GM12873 (cell line): Measurements from ENCODE around the gene PDZK1IP1.

Experiments
- CTCF ChIP-seq: IDR thresholded peaks from 2 replicates; pipeline ENCODE4 v1.5.1; 2012; ENCODE audit warnings: low read depth, mild to moderate bottlenecking, moderate library complexity, low read length, control low read depth; ENCODE audit not compliant: insufficient read depth; ENCODE audit errors: missing control alignments

Gene PDZK1IP1

DNA sequence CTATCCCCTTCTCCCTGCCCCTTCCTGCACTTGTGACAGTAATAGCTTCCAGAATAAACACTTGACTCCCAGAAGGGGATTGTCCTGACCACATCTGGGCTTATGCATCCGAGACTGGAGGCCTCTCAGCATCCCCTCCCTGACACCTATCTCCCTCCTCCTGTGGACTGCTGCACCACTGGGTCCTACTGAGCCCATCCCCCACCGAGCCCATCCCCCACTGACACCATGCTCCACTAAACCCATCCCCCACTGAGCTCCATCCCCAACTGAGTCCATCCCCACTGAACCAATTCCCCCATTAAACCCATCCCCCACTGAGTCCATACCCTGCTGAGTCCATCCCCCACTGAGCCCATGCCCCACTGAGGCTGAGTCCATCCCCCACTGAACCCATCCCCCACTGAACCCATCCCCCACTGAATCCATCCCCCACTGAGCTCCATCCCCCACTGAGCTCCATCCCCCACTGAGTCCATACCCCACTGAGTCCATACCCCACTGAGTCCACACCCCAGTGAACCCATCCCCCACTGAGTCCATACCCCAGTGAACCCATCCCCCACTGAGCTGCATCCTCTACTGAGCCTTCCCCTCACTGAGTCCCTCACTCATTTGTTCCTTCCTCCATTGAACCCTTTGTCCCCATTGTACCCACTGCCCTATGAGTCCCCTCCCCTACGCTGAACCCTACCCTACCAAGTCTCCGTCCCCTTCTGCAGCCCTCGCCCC is 5.6 kb downstream of the PDZK1IP1 start:
- no peak for TF ChIP-seq CTCF

GRCh38 chr1:47183308-47184089 is 6.3 kb downstream of the PDZK1IP1 start:
- no peak for TF ChIP-seq CTCF

DNA sequence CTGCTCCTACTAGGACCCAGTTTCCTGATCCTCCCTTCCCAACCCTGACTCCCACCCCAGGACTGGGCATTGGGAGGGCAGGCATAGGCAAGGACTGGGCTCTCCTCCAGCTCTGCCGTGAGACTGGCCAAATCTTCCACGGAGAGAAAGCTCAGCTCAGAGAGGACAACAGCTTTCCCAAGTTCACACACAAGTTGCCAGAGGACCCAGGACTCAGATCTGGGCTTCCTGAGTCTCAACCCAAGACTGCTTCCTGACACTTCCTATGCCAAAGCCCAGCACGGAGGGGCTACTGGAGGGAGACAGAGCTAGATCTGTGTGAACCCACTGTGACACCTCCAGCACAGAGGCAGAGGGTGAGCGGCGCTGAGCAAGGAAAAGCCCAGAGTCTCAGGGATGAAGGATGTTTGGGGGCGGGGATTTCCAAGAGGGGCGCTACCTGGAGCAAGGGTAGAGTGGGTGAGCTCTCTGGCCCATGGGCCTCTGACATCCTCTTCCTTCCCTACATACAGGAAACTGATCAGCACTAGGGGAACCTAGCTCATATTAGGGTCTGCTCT is 7.1 kb downstream of the PDZK1IP1 start:
- no peak for TF ChIP-seq CTCF

DNA sequence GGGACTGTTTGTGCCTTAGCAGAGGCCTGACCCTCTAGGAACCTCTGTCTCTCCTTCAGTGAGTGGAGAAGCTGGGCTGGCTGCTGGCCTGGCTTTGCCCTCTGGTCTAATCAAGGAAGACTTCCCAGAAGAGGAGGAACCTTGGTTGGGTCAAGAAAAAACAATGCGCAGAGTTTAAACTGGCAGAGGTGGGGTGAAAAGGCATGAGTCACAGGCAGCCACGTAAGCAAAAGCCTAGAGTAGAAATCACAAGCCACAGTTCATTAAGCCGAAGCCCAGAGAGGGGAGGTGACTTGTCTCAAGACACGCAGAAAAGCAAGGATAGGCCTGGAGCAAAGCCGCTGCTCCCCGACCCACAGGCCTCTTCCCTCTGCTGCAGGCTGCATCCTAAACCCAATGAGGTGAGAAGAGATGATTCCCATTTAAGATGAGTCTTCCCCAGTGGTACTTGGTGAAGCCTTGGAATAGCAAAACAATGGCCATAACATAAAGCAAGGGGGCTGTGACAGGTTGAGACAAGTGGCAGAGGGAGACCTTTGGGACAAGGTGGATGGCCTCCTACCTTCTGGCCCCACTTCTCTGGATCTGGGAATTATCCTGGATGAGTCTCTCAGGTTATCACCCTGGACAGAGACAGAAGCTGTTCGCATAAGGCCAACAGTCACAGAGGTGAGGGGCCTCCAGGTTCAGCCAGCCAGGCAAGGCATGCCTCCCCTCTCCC is 7.7 kb downstream of the PDZK1IP1 start:
- TF ChIP-seq CTCF: no peak

DNA sequence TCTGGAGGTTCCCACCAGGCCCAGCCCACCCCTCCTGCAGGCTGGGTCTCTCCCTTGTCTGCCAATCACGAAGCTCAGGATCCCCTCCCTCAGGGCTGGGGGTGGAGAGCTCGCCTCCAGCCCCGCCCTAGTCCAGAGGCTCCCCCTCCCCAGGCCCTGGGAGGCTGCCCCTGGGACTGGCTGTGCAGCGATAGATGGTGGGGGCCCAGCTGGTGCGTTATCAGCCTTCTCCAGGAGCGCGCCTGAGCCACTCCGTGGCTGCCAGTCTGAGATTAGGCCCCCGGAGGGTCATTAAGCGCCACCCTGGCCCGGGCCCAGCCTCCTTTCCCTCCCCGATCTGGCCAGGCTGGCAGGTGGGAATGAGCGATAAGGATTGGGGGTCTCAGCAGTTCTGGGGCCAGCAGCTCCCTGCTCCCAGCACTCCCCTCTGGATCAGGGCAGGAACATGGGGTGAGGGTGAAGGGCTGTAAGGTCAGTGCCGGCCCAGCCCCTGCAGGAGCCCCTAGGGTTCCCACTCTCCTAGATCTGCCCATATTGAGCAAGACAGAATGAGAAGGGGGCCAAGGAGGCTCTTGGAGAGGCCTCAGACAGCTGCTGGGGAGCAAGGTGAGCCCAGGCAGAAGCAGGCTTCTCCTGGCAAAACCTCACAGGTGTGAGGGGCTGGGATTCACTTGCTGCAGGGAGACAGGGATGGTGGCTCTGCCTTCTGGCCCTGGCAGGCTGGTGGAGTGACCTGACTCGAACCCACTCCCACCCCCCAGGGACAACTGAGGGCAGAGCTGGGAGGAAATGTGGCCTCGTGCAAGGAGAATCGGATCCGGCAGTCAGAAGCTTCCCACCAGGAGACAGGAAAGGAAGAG is 8.5 kb downstream of the PDZK1IP1 start:
- TF ChIP-seq CTCF: no peak

DNA sequence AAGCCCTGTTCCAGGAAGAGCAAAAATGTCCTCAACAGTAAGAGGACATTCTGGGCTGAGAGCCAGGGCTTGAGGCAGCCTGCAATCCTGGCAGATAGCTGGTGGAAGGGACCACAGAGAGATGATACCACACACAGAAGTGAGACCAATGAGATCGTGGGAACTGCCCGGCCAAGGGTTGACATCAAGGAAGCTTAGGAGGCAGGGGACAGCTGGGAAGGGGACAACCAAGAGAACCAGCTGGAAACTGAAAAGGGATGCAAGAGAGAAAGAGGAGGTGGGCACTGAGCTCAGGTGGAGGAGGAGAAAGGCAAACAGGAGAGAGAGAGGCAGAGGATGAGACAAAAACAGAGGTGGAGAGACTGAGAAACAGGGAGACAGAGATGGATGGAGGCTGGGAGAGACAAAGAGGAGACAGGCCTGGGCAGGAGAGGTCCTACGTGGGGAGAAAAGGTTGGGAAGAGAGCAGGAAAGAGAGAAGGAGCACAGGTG is 9.2 kb downstream of the PDZK1IP1 start:
- no peak for TF ChIP-seq CTCF
